ENCODE results near the gene NEAT1.

NEAT1 gene

DNA sequence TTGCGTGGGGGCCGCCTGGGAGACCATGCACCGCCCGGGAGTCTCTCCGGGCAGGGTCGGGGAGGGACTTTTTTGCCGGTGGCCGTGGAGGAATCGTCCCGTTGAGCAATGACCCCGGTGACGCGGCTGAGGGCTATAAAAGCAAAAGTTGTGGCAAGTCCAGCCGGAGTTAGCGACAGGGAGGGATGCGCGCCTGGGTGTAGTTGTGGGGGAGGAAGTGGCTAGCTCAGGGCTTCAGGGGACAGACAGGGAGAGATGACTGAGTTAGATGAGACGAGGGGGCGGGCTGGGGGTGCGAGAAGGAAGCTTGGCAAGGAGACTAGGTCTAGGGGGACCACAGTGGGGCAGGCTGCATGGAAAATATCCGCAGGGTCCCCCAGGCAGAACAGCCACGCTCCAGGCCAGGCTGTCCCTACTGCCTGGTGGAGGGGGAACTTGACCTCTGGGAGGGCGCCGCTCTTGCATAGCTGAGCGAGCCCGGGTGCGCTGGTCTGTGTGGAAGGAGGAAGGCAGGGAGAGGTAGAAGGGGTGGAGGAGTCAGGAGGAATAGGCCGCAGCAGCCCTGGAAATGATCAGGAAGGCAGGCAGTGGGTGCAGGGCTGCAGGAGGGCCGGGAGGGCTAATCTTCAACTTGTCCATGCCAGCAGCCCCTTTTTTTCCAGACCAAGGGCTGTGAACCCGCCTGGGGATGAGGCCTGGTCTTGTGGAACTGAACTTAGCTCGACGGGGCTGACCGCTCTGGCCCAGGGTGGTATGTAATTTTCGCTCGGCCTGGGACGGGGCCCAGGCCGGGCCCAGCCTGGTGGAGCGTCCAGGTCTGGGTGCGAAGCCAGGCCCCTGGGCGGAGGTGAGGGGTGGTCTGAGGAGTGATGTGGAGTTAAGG is at the start of gene NEAT1:
NEAT1 (plus strand) TSS at position 166 of the 883 bp plus-strand sequence.
- peaks cover 53% of the 10 kb centered on the region for H3K36me3 Mint-ChIP-seq (ENCODE audit: low read depth)
- peaks cover 53% of the 10 kb centered on the region for H3K4me1 Mint-ChIP-seq (ENCODE audit: low read depth)
- peak within 1 kb of the TSS; percentile 98 for H3K27ac Mint-ChIP-seq
- H3K4me3 Mint-ChIP-seq, result peak within 1 kb of the TSS; percentile 95
- DNase-seq (ENCODE audit: low spot score), result peak; percentile 94
- H3K27me3 Mint-ChIP-seq (ENCODE audit: low read depth), result peaks cover 20% of the 10 kb centered on the region
- H3K9me3 Mint-ChIP-seq, result no peaks in the 10 kb centered on the region

DNA sequence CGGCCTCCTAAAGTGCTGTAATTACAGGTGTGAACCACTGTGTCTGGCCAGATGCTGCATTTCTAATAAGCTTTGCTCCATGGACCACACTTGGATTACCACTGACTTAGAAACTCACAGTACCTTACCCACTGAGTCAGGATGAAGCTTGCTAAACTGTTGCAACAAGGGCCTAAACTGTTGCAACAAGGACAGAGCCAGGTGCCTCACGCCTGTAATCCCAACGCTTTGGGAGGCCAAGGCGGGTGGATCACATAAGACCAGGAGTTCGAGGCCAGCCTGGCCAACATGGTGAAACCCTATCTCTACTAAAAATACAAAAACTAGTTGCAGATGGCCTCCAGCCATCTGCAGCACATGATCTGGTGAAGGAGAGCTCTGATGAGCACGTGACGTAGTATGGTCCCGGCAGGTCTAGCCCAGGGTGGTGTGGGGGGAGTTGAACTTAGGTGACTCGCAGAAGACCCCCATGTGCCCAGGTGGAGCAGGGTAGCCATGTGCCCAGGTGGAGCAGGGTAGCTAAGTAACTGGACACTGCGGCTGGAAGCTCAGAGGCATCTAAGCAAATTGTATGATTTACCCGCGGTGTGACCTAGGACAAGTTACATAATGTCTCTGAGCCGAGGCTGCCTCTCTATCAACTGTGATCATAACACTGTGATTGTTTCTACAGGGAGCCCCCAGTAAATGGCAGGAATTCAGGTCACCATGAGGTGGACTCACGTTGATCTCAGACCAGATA is 48.6 kb upstream of the NEAT1 start:
- H3K4me1 Mint-ChIP-seq (ENCODE audit: low read depth), result no peaks in the 10 kb centered on the region
- no peak overlapping the region for H3K27ac Mint-ChIP-seq
- no peaks in the 10 kb centered on the region for H3K27me3 Mint-ChIP-seq (ENCODE audit: low read depth)

DNA sequence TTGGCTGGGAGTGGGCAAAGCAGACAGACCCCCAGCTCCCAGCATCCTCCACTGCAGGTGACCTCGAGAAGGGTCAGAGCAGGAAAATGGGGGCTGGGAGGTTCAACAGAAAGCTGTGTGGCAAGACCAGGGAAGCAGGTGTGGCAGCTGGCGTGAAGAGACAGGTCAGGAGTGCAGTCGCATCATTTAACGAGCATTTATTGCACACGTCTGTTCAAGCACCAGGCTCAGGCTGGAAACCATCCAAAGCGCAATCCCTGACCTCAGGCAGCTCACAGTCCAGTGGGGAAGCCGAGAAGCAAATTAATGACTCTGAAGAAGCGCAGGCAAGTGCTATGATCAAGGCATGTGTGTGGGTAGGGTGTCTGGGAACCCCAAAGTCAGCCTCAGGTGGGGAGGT is 47.6 kb upstream of the NEAT1 start:
- no peak overlapping the region for H3K27ac Mint-ChIP-seq
- no peak for DNase-seq (ENCODE audit: low spot score)
- no peaks in the 10 kb centered on the region for H3K4me1 Mint-ChIP-seq (ENCODE audit: low read depth)
- H3K36me3 Mint-ChIP-seq (ENCODE audit: low read depth), result peaks cover 1% of the 10 kb centered on the region
- H3K27me3 Mint-ChIP-seq (ENCODE audit: low read depth), result no peaks in the 10 kb centered on the region
- no peak overlapping the region for H3K4me3 Mint-ChIP-seq
- no peaks in the 10 kb centered on the region for H3K9me3 Mint-ChIP-seq

More for the DNA sequence above, 48.6 kb upstream of the NEAT1 start:
- DNase-seq (ENCODE audit: low spot score), result no peak
- Mint-ChIP-seq H3K36me3 (ENCODE audit: low read depth) (no peaks in the 10 kb centered on the region), H3K9me3 (no peaks in the 10 kb centered on the region), H3K4me3 (no peak overlapping the region)

DNA sequence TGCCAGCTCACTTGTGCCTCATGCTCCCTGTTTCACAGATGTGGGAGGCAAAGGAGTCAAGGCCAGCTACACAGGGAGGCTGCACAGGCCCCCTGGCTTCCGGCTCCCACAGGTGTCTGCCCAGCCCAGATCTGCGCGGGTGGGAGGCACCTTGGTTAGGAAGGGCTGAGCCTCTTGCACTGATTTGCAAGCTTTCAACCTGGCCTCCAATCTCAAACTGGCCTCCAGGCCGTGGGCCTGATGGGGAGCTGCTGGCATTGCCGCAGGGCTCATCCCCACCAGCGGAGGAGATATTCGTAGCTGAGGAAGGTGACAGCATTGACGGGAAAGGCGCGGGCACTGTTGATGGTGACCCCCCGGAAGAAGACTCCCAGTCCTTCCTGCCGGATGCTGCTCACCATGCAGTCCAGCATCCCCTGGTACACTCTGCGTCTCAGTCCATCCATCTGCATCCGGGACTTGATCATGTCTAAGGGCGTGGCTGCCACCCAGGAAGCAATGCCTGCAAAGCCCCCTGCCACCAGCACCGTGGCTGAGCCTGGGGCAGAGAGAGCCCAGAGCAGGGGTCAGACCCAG is 46.4 kb upstream of the NEAT1 start:
- H3K9me3 Mint-ChIP-seq, result no peaks in the 10 kb centered on the region
- H3K27me3 Mint-ChIP-seq (ENCODE audit: low read depth), result no peaks in the 10 kb centered on the region
- no peaks in the 10 kb centered on the region for H3K4me1 Mint-ChIP-seq (ENCODE audit: low read depth)
- no peak overlapping the region for H3K4me3 Mint-ChIP-seq
- no peak overlapping the region for H3K27ac Mint-ChIP-seq
- DNase-seq (ENCODE audit: low spot score), result no peak
- H3K36me3 Mint-ChIP-seq (ENCODE audit: low read depth), result peaks cover 3% of the 10 kb centered on the region

DNA sequence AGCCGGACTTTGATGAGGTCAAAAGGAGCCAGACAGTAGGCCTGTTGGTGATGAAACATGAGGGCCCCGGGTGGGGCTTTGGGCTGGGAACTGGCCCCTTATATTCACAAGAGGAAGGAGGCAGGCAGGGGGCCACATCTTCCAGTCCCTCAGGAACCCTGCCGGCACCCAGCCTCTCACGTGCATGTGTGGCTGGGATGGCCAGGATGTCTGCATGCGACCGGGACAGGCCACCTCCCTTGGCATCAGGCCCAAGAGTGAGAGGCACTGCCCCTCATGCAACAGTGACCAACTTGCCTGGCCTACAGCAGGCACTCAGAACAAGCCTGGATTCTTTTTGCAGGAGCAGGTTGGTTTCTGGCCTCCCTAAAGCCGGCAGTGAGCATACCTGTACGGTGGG is 45.6 kb upstream of the NEAT1 start:
- Mint-ChIP-seq H3K27ac (no peak overlapping the region), H3K4me3 (no peak overlapping the region), H3K27me3 (ENCODE audit: low read depth) (no peaks in the 10 kb centered on the region), H3K9me3 (no peaks in the 10 kb centered on the region), H3K4me1 (ENCODE audit: low read depth) (peaks cover 7% of the 10 kb centered on the region), H3K36me3 (ENCODE audit: low read depth) (peaks cover 3% of the 10 kb centered on the region)
- DNase-seq (ENCODE audit: low spot score), result no peak

DNA sequence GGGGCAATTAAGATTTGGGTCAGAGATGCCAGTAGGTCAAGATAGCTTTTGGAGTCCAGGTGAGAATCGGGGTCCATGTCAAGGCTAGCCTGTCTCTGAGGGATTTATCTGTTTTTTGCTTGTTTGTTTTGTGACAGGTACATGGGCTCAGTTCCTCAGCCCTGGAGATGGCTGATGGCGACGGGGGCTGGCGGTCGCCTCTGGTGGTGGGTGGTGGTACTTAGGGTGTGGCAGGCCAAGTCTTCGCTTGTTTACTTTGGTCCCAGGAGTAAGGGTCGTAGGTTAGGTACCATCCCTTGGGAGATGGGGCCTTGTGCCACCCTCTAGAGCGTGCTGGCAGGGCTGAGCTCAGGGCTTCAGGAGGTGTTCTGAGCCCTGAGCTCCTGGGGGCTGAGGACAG is 44.8 kb upstream of the NEAT1 start:
- Mint-ChIP-seq H3K4me1 (ENCODE audit: low read depth) (peaks cover 10% of the 10 kb centered on the region), H3K27ac (peak overlapping the region; percentile 46), H3K4me3 (no peak overlapping the region), H3K9me3 (no peaks in the 10 kb centered on the region), H3K36me3 (ENCODE audit: low read depth) (peaks cover 3% of the 10 kb centered on the region), H3K27me3 (ENCODE audit: low read depth) (no peaks in the 10 kb centered on the region)
- DNase-seq (ENCODE audit: low spot score), result no peak

DNA sequence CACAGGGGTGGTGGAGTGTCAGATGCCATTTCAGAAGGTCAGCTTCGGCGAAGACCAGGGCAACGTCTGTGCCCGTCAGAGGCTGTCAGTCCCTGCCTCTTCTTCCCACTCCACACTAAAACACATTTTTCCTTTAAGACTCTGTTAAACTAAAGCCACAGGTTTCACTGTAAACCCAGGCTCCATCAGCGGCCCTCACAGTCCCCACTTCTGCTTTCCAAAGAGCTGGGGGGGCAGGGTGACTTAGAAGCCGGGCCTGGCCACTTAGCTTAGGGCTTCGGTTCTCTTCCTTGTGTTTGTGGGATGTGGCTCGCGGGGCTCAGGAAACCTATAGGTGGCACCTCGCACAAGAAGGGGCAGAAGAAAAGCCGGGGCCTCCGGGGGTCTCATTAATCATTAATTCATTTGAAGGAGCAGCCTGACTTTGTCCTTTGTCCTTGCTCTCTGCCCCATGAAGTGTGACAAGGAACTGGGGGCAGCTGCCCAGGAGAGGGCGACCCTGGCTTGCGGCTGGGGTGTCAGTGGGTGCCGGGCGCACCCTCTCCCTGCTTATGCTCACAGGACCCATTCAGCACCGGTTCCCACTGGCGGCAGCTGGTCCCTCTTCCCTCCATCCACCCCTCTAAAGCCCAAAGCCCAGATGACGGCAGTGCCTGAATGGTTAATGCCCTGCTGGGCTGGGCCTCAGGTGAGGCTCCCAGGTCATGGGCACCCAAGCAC is 44.2 kb upstream of the NEAT1 start:
- Mint-ChIP-seq H3K27me3 (ENCODE audit: low read depth) (no peaks in the 10 kb centered on the region), H3K27ac (no peak overlapping the region), H3K4me1 (ENCODE audit: low read depth) (peaks cover 15% of the 10 kb centered on the region), H3K9me3 (no peaks in the 10 kb centered on the region), H3K36me3 (ENCODE audit: low read depth) (peaks cover 3% of the 10 kb centered on the region), H3K4me3 (no peak overlapping the region)
- DNase-seq (ENCODE audit: low spot score), result no peak

DNA sequence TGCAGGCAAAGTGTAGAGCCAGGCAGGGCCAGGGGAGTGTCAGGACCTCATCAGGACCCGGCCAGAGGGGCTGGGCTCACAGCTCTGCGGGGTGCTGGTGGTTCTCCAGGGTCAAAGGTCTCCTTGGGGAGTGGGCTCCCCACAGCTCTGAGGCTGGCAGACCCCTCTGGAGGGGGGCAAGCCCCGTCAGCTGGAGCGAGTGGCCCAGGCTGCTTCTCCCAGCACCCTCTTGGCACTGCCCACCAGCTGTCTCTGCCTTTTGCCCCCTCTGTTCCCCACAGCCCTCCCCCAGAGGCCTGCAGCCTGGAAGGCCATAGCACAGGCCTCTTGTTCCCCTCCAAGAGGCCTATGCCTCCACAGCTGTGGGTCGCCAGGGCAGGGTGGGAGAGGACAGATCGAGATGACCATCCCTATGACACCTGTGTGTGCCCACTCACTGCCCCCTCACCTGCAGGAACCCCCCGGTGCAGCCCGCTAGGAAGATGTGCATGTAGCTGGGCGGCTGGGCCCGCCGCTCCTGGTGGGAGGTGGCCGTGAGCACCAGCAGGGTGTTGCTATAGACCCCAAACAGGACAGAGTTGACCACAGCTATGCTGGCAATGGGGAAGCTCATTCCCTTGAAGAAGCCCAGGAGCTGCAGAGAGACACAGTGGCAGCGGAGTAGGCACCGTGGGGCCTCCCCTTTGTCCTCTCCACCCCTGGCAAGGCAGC is 43.5 kb upstream of the NEAT1 start:
- Mint-ChIP-seq H3K9me3 (no peaks in the 10 kb centered on the region), H3K27ac (no peak overlapping the region), H3K27me3 (ENCODE audit: low read depth) (no peaks in the 10 kb centered on the region), H3K4me3 (no peak overlapping the region), H3K4me1 (ENCODE audit: low read depth) (peaks cover 20% of the 10 kb centered on the region), H3K36me3 (ENCODE audit: low read depth) (peaks cover 3% of the 10 kb centered on the region)
- DNase-seq (ENCODE audit: low spot score), result no peak

DNA sequence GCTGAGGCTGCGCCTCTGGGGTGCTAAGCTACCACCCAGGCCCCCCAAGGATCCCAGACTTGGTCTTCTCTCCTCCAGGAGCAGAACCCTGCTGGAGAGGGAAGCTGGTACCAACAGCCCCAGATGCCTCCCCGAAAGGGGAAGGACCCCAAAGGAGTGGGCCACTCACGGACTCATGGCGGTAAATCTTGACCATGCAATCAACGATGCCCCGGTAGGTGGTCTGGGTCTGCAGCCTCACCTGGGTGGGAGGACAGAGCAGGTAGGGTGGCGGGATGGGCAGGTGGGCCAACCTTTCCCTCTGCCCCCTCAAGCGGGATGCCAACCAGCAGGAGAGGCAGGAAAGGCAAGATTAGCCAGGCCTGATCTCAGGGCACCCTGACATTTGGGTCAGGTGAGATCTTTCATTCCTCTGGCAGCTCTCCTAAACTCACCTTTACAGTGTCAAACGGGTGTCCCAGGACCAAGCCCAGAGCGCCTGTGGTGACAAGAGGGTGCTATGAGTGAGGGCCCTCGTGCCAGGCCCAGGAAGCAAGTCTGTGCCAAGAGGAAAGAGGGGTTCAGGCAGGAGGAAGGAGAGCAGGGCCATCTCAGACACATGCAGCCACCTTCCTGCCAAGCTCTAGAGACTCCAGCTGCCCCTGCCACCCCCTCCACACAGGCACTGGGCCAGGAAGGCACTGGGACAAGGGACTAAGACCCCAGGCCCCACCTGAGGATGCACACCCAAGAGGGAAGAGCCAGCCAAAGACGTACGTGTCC is 42.7 kb upstream of the NEAT1 start:
- peak overlapping the region; percentile 53 for H3K4me3 Mint-ChIP-seq
- peaks cover 3% of the 10 kb centered on the region for H3K36me3 Mint-ChIP-seq (ENCODE audit: low read depth)
- DNase-seq (ENCODE audit: low spot score), result no peak
- no peaks in the 10 kb centered on the region for H3K9me3 Mint-ChIP-seq
- H3K27ac Mint-ChIP-seq, result peak overlapping the region; percentile 55
- no peaks in the 10 kb centered on the region for H3K27me3 Mint-ChIP-seq (ENCODE audit: low read depth)
- H3K4me1 Mint-ChIP-seq (ENCODE audit: low read depth), result peaks cover 28% of the 10 kb centered on the region

DNA sequence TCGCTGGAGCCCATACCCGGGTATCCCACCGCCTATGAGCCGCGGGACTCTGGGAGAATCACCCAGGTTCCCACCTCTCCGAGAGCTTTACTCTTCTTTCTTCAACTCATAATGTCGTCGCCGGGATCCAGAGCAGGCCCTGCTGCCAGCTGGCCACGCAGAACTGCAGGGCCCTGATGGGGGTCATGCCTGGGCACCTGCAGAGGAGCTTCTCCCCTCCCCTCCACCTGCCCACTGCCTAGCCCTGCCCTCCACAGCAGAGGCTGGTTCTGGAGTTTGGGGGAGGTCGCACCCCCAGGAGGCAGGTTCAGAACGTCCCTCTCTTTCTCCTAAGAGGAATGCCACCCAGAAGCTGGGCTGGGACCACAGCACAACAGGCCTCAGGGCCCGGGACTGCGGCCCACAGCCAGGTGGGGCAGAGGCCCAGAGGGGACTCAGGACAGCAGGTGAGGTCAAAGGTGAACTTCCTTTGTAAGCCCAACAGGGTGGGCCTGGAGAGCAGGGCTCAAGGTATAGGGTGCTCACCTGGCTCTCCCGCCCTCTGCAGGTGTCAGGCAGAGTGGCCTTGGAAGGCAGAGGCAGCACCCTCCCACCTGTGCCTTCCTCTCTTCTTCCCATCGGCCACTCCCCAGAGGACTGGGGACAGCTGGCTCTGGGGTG is 42.0 kb upstream of the NEAT1 start:
- Mint-ChIP-seq H3K4me1 (ENCODE audit: low read depth) (peaks cover 35% of the 10 kb centered on the region), H3K36me3 (ENCODE audit: low read depth) (peaks cover 3% of the 10 kb centered on the region), H3K27ac (peak overlapping the region; percentile 55), H3K27me3 (ENCODE audit: low read depth) (no peaks in the 10 kb centered on the region), H3K9me3 (no peaks in the 10 kb centered on the region), H3K4me3 (peak overlapping the region; percentile 53)
- DNase-seq (ENCODE audit: low spot score), result no peak

DNA sequence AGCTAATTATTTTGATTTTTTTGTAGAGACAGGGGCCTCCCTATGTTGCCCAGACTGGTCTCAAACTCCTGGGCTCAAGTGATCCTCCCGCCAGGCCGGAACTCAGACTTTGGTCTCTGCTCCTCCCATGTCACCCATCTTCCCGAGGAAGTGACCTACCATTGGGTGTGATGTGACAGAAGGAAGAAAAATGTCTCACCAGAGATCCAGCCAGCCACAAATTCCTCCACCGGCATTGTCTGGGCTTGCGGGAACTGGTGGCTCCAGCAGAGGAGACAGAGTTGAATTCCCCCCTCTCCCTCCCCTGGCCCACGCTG is 40.9 kb upstream of the NEAT1 start:
- H3K27me3 Mint-ChIP-seq (ENCODE audit: low read depth), result no peaks in the 10 kb centered on the region
- H3K4me1 Mint-ChIP-seq (ENCODE audit: low read depth), result peaks cover 35% of the 10 kb centered on the region
- peak; percentile 56 for DNase-seq (ENCODE audit: low spot score)
- no peaks in the 10 kb centered on the region for H3K9me3 Mint-ChIP-seq
- peak overlapping the region; percentile 89 for H3K4me3 Mint-ChIP-seq
- peak overlapping the region; percentile 98 for H3K27ac Mint-ChIP-seq
- peaks cover 3% of the 10 kb centered on the region for H3K36me3 Mint-ChIP-seq (ENCODE audit: low read depth)

DNA sequence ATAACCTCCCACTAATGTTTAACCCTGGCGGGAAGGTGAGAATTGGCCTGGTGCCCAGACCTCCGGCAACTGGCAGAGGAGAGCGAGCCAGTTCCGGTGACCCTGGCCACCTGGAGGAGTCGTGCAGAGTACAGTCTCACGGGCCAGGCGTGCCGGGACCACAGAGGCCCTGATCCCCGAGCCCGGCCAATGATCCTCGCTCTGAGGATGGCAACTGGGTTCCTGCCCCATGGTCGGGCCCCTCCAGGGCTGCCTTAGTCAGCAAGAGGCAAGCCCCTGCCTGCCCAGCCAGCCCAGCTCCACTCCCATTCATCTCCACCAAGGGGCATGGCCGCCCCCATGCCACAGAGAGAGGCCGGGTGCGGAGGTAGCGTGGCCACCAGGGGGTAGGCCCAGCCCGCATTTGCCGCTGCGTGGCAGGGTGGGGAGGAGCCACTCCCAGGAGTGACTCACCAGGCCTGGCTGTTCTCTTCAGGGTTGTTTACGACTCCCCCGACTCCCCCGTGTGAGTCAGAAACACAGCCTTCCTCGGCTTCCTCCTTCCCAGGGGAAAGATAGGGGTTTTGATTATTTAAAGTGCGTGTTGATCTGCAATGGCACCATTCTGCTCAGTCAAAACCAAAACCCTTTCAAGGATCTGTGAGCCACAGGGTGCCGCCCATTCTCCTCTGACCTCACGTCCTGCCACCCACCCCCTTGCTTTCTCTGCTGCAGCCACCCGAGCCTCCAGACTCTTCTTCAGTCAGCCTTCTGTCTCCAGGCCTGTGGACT is 40.4 kb upstream of the NEAT1 start, which contains the start of gene SLC25A45:
SLC25A45 (minus strand) TSS at position 614 of the 771 bp plus-strand sequence. CDS start 695 bp downstream, outside the sequence.
- Mint-ChIP-seq H3K27ac (peak within 1 kb of the TSS; percentile 98), H3K27me3 (ENCODE audit: low read depth) (no peaks in the 10 kb centered on the region), H3K9me3 (no peaks in the 10 kb centered on the region), H3K4me1 (ENCODE audit: low read depth) (peaks cover 35% of the 10 kb centered on the region), H3K4me3 (peak within 1 kb of the TSS; percentile 89), H3K36me3 (ENCODE audit: low read depth) (peaks cover 4% of the 10 kb centered on the region)
- peak; percentile 96 for DNase-seq (ENCODE audit: low spot score)

Measured in T-helper 2 cell treated with Interferon-gamma antibody and Interleukin-4, amounts not matched to agents 5 μg/mL and 100 μg/mL, for 36 hours (primary cell).